Measurements from ENCODE around the gene NAA10. TPM values are rescaled to one million over a fixed set of nuclear protein-coding genes. Genes with fewer than 3 reads are reported as not detected.

NAA10 gene
- total and polyA plus RNA-seq, 11 donors = 52.5 to 221 (median 91.5) TPM

DNA sequence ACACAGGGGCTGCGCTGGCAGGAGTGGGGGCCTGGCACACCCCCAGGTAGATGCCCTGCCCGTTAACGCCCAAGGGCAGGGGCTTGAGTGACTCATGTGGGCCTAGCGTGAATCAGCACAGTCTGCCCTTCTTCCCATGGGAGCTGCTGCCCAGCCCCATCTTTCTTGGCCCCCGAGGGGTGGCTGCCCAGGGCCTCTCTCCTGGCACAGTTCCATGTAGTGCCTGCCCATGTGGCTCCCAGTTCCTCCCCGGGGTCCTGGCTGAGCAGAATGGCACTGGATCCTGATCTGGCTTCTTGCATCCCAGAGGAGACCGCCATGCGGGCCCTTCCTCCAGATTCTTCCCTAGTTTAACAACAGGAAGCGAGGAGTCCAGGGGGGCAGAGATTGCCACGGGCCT lies 32.5 kb downstream of the NAA10 start:
- H3K9me3 ChIP-seq = peaks cover 0 to 6% (median 0%) of the 10 kb centered on the region in 12 donors
- WGBS, 4 donors = 62 to 67% (median 66%) methylated on average over 5 to 10 of the region's 10 CpGs
- no peaks in the 10 kb centered on the region for H3K36me3 ChIP-seq
- no peak overlapping the region for H3K4me3 ChIP-seq
- H3K27me3 ChIP-seq = peaks cover 0 to 28% (median 0%) of the 10 kb centered on the region in 9 donors
- intact Hi-C loops (cut with DNase I) = loop anchor here in 3 of 10 donors (5.0 to 10.0 kb wide), 2 partner anchors 68 to 75 kb away; partner anchors contain the start of gene PDZD4 (in 2 of the 3)
- ATAC-seq (no peak), DNase-seq (no peak)
- no peak overlapping the region for H3K27ac ChIP-seq
- TF ChIP-seq POLR2A (IDR thresholded peaks at IDR 0.05) = no peak
- TF ChIP-seq, protein P1, sequence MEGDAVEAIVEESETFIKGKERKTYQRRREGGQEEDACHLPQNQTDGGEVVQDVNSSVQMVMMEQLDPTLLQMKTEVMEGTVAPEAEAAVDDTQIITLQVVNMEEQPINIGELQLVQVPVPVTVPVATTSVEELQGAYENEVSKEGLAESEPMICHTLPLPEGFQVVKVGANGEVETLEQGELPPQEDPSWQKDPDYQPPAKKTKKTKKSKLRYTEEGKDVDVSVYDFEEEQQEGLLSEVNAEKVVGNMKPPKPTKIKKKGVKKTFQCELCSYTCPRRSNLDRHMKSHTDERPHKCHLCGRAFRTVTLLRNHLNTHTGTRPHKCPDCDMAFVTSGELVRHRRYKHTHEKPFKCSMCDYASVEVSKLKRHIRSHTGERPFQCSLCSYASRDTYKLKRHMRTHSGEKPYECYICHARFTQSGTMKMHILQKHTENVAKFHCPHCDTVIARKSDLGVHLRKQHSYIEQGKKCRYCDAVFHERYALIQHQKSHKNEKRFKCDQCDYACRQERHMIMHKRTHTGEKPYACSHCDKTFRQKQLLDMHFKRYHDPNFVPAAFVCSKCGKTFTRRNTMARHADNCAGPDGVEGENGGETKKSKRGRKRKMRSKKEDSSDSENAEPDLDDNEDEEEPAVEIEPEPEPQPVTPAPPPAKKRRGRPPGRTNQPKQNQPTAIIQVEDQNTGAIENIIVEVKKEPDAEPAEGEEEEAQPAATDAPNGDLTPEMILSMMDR (IDR thresholded peaks at IDR 0.05) = no peak
- peaks cover 0 to 32% (median 6%) of the 10 kb centered on the region in 12 donors for H3K4me1 ChIP-seq

DNA sequence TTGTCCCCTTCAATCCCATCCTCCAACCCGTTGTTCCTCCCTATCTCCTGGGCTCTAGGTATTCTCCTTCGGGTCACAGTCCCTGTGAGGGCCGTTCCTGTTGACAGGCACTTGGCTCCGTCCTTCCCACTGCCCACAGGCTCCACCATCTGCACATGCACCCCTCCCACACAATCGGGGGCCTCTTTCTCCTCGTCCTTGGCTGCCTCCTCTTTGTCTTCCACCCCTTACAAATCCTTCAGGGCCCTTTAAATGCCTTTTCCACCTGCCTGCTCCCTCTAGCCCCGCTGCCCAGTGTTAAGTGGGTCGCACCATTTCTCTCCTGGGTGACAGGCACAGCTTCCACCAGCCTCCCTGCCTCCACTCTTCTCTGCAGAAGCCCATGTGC lies 33.1 kb downstream of the NAA10 start:
- Histone ChIP-seq H3K27me3 (peaks cover 0 to 27% (median 0%) of the 10 kb centered on the region in 9 donors), H3K4me1 (peaks cover 0 to 32% (median 6%) of the 10 kb centered on the region in 12 donors), H3K4me3 (no peak overlapping the region), H3K9me3 (peaks cover 0 to 6% (median 0%) of the 10 kb centered on the region in 12 donors), H3K36me3 (no peaks in the 10 kb centered on the region), H3K27ac (peak overlapping the region in 1 of 12 donors; percentile 17)
- WGBS, 4 donors = 36 to 61% (median 46%) methylated on average over 8 of the region's 8 CpGs
- intact Hi-C loops (cut with DNase I) = loop anchor here in 3 of 10 donors (5.0 to 10.0 kb wide), 2 partner anchors 67 to 74 kb away; partner anchors contain the start of gene PDZD4 (in 2 of the 3)
- ATAC-seq (no peak), DNase-seq (no peak)
- no peak for TF ChIP-seq POLR2A (IDR thresholded peaks at IDR 0.05)
- TF ChIP-seq, protein P1 (IDR thresholded peaks at IDR 0.05) = no peak

DNA sequence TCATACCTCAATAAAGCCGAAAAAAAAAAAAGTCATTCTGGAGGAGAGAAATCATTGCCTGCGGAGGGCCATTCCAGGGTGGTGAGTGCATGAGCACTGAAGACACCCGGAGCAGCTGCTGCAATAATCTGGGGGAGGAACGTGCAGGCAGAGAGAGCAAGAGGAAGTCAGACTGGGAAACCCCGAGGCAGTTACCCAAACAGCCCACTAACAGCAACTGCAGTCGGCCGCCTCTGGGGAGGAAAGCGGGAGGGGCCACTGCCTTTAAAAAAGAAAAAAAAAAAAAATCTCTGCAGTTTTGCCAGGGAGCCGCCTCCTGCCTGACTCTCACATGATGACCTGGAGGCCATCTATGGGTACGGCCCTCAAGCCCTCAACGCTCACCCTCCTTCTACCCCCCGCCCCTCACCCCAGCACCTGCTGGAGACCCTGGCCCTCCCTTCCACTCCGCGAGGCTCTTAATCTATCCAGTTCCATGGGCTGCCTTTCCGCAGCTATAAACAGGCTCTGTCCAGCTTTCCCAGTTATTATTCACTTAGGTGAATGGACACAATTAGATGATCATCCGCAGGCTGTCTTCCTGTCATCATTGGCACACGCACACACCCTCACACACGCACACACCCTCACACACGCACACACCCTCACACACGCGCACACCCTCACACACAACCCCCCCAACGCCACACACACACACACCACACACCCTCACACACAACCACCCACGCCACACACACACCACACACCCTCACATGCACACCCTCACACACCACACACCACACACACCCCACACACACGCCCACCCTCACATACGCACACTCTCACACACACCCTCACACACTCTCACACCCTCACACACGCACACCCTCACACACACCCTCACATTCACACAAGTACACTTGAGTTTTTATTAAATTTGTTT lies 33.7 kb downstream of the NAA10 start:
- no peaks in the 10 kb centered on the region for H3K36me3 ChIP-seq
- WGBS, 4 donors = 27 to 48% (median 39%) methylated on average over 26 of the region's 26 CpGs
- peaks cover 0 to 20% (median 0%) of the 10 kb centered on the region in 9 donors for H3K27me3 ChIP-seq
- H3K27ac ChIP-seq = peak overlapping the region in 4 of 12 donors; percentile 11 to 64 (median 18)
- peaks cover 0 to 6% (median 0%) of the 10 kb centered on the region in 12 donors for H3K9me3 ChIP-seq
- DNase-seq (peak in 4 of 5 donors; percentile 54 to 74 (median 60)), ATAC-seq (peak in 3 of 4 donors; percentile 53 to 64 (median 56))
- intact Hi-C loops (cut with DNase I) = loop anchor here in 3 of 10 donors (5.0 to 10.0 kb wide), 2 partner anchors 66 to 74 kb away; partner anchors contain the start of gene PDZD4 (in 2 of the 3)
- H3K4me1 ChIP-seq = peaks cover 0 to 32% (median 6%) of the 10 kb centered on the region in 12 donors
- TF ChIP-seq POLR2A (IDR thresholded peaks at IDR 0.05) = no peak
- no peak overlapping the region for H3K4me3 ChIP-seq

DNA sequence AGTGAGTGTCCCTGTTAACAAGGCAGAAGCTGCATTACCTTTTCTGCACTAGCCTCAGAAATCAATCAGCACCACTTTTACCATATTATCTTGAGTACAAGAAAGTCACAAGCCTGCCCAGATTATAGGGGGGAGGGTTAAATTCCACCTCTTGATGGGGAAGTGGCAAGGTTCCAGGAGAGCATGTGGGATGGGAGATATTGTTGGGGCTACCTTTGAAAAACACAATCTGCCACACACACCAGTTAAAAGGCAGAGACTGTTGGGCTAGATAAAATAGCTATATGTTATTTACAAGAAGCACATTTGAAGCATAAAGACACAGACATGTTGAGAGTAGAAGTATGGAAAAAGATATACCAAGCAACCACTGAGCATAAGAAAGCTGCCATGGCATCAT lies 36.9 kb downstream of the NAA10 start:
- no peak for ATAC-seq
- Histone ChIP-seq H3K27ac (no peak overlapping the region), H3K4me1 (peaks cover 0 to 20% (median 5%) of the 10 kb centered on the region in 12 donors), H3K36me3 (no peaks in the 10 kb centered on the region), H3K4me3 (no peak overlapping the region), H3K27me3 (peaks cover 0 to 33% (median 0%) of the 10 kb centered on the region in 9 donors), H3K9me3 (peaks cover 0 to 16% (median 0%) of the 10 kb centered on the region in 12 donors)
- no peak for DNase-seq
- TF ChIP-seq, protein P1 (IDR thresholded peaks at IDR 0.05) = no peak
- TF ChIP-seq POLR2A (IDR thresholded peaks at IDR 0.05) = no peak
- intact Hi-C loops (cut with DNase I) = no loop called here

All from heart left ventricle (tissue), 16 donors.